ENCODE data around the gene ANKRD10.

ANKRD10 gene

DNA sequence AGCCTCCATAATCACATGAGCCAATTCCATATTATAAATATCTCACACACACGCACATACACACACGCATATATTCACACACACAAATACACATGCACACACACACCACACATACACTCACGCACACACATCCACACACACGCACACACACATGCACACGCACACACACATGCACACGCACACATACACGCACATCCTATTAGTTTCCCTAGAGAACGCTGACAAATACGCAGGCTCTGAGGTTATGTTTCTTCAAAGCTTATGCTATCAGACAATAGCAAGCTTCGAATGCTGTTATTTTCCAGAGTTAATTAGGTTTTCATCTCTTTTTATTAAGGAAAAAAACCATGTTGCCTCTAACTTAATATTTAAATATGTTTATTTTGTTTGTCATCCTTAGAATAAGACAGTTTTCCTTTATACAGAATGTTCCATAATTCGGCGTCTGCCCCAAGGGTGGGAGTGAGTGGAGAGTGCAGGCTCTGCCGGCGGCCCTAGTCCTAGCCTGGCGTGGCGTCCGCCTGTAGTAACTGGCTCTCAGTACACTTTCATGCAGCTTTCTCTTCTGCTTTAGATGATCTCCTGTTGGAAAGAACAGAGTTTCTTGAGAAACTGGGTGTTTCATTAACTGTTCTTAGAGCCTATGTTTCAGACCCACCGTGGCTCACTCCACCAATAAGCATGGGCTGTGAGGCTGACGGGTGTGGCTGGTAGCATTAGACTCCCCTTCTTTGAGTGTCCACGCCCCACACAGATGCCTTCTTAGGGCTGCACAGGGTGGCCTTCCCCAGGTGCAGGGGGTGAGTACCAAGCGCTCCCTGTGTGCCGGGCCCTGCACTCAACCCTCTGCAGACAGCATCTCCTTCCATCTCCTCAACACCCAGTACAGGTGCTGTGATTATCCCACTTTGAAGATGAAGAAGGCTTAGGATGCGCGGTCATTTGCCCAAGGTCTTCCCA, 30.4 kb upstream of the ANKRD10 start:
- no peak for DNase-seq

- DNase-seq, result peak in 1 of 2 experiments; percentile 42
These were observed 29.5 kb upstream of the ANKRD10 start for GRCh38 chr13:110944121-110944967.

DNA sequence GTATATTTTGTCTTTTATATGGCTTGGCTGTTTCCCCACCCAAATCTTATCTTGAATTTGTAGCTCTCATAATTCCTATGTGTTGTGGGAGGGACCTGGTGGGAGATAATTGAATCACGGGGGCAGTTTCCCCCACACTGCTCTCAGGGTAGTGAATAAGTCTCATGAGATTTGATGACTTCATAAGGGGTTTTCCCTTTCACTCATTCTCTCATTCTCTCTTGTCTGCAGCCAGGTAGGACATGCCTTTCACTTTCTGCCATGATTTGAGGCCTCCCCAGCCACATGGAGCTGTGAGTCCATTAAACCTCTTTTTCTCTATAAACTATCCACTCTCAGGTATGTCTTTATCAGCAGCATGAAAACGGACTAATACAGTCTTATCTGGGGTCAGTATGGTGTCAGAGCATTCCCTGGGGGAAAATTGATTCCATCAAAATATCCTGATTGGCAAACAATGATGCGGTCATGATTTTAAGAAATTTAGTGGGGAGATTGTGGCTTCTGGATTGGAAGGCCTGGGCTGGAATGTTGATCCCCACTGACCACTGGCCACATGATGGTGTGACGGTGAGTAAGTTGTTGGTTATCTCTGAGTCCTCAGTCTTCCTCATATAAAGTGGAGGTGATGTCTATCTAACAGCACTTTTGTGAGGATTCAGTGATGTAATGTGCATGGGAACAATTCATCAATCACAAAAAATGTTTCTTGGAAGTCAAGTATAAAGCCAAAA, 27.5 kb upstream of the ANKRD10 start:
- DNase-seq, result peak; percentile 47

DNA sequence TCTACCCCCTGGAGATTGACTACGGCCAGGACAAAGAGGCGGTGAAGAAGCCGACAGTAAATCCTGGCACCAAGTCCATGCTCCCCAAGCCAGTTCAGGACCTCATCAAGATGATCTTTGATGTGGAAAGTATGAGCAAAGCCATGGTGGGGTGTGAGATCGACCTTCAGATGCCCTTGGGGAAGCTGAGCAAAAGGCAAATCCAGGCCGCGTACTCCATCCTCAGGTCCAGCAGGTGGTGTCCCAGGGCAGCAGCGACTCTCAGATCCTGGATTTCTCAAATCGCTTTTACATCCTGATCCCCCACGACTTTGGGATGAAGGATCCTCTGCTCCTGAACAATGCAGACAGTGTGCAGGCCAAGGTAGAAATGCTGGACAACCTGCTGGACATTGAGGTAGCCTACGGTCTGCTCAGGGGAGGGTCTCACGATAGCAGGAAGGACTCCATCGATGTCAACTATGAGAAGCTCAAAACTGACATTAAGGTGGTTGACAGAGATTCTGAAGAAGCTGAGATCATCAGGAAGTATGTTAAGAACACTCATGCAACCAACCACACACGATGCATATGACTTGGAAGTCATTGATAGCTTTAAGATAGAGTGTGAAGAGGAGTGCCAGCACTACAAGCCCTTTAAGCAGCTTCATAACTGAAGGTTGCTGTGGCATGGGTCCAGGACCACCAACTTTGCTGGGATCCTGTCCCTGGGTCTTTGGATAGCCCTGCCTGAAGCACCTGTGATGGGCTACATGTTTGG, 24.0 kb upstream of the ANKRD10 start:
- DNase-seq, result no peak

GRCh38 chr13:110937511-110938285, 22.8 kb upstream of the ANKRD10 start:
- DNase-seq, result no peak

DNA sequence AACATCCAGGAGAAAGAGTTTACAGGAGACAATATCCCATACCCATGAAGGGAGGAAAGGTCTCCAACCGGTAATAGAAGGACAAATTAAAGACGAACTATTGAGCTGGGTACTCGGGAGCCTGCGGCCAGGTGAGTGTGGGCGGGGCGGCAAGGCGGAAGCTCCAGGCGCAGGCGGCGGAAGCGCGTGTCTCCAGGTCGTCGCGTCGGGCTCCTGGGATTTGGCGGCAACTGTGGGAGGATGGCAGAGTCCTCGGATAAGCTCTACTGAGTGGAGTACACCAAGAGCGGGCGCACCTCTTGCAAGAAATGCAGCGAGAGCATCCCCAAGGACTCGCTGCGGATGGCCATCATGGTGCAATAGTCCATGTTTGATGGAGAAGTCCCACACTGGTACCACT, 21.6 kb upstream of the ANKRD10 start:
- no peak for DNase-seq

- DNase-seq, result no peak
These were observed 17.7 kb upstream of the ANKRD10 start for GRCh38 chr13:110932588-110932987.

DNA sequence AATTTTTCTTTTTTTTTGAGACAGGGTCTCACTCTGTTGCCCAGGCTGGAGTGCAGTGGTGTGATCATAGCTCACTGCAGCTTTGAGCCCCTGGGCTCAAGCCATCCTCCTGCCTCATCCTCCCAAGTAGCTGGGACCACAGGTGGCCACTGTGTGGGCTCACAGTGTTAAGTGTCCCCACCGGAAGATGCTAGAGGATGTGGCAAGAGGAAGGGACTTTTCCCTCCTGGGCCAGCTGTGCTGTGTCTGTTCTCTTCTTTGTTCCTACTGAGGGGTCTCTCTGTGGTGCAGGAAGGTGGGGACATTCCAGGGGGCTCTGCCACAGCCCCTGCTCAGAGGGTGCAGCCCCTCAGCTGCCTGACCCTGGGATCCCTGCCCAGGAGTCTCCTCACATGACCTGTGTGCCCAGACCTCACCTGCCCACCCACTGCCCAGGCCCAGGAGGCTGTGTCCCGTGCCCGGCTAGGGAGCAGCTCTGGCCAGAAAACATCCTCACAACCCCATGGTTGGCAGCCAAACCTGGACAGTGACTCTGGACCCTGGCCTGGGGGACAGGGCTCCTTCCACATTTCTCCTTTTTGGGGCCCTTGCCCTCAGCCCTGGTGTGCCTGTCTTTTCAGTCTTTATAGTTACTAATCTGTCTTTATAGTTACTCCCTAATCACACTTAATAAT, 14.4 kb upstream of the ANKRD10 start:
- no peak for DNase-seq

DNA sequence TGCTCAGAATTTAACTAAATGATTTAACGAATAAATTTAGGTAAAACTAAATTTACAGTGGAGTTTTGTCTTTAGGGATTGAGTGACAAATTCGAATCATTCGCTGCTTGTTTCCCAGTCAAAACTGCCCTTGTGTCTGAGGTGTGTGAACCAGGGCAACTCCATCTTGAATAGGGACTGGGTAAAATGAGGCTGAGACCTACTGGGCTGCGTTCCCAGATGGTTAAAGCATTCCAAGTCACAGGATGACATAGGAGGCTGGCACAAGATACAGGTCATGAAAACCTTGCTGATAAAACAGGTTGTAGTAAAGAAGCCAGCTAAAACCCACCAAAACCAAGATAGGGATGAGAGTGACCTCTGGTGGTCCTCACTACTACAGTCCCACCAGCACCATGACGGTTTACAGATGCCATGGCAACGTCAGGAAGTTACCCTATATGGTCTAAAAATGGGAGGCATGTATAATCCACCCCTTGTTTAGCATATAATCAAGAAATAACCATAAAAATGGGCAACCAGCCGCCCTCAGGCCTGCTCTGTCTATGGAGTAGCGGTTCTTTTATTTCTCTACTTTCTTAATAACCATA, 10.2 kb upstream of the ANKRD10 start:
- DNase-seq, result no peak

GRCh38 chr13:110924639-110924934, 9.7 kb upstream of the ANKRD10 start:
- DNase-seq, result no peak

DNA sequence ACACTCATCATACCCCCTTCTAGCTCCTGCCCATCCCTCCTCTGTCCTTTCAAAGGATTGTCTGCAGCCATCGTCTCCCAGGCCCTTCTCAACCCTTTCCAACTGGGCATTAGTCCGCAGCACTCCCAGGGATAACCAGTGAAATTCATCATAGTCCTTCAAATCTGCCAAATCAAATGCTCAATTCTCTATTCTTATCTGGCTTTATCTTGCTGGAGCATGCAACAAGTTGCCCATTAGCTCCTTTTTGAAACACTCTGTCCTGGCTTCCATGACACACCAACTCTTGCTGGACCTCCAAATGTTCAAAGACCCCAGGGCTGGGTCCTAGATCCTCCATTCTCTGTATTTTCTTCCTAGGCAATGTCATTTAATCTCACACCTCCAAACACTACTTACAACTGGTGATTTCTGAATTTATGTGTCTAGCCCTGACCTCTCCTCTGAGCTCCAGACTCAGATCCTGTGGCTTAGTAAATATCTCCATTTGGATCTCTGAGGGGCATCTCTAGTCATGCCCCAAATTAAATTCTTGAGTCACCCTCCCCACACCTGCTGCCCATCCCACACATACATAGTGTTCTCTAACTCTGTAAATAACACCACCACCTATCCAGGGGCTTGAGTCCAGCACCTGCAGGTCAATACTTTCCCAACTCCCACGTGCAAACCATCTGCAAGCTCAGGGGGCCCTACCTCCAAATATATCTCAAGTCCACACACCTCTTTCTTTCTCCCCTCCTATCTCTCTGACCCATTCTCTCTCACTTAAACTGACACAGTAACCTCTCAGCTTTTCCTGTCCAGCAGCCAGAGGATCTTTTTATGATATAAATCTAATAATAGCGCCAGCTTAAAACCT, 9.1 kb upstream of the ANKRD10 start:
- no peak for DNase-seq

DNA sequence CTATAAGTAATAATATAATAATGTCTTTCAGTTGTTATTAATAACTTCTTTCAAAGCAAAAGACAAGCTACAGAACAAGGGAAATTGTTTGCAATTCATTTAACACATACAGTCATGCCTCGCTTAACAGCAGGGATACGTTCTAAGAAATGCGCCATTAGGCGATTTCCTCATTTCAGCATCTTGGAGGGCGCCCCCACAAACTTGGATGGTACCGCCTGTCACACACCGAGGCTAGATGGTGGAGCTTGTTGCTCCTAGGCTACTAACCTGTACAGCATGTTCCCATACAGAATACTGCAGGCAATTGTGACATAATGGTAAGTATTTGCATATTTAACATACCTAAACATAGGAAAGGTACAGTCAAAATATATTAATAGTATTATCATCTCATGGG, 8.2 kb upstream of the ANKRD10 start:
- no peak for DNase-seq

- no peak for DNase-seq
These were observed 7.6 kb upstream of the ANKRD10 start for GRCh38 chr13:110922506-110922905.

DNA sequence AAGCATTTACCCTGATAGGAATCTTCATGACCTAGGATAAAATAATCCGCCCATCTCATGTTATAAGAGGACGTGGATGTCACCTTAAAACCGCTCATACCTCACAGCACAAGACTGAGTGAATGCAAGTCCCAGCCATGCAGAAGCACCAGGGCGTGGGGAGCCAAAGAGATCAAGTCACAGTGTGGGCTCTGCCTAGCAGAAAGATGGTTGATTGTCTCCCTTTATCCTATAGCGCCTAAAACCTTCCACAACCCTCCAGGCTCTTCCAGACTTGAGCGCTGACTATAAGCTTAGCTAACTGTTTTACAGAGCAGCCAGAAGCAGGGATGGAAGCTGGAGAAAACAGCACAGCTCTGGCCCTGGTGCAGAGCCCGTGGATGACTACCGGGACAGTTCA, 6.8 kb upstream of the ANKRD10 start:
- no peak for DNase-seq

GRCh38 chr13:110921209-110921608, 6.3 kb upstream of the ANKRD10 start:
- no peak for DNase-seq

DNA sequence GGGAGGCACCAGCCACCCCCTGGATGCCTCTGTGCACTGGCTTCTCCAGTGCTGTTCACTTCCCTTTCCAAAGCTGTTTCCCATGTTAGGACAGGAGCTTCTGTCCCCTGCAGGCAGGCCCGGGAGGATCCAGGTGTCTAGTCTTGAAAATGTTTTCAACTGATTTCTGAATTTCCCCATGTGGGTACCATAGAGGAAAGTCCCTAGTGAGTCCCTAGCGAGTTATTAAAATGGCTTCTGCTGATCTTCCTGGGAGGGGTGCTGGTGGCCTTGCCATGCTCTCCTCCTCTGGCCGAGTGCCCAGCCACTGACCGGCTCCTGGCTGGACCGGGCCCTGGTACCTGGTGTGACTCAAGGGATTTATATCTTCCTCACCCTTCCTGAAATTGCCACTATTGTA, 5.2 kb upstream of the ANKRD10 start:
- no peak for DNase-seq

DNA sequence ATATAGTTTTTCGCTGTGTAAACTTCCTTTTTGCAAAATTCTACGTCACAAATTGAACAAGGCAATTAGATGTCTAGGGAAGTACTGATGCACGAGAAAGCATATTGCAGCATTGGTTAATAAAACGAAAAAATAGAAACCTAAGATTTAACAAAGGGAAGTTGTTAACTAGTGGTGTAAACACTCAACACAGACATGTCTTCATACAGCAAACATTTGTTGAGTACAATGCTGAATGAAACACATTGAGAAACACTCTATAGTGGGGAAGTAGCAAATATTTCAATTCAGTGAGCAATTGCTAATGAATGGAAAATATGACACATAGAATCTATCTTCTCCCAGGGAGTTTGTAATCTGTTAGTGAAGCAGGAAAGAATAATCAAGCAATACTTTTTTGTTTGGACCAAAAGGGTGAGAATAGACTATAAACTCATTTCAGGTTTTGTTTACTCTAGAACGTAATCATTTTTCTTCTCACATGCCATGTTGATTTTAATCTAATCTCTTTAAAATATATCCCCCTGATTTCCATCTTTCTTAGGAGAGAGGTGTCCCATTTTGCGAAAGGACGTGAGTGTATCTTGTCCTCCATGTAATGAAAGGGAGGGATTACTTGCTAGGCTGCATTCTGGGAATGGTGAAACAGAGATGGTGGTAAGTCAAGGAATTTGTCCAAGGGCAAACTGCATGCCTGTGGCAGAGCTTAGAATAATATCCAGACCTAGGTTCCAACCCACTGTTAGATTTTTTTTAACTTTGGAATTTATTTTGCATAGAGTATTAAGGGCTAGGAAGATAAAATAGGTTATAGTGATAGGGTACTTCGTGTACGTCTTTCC, 1.7 kb upstream of the ANKRD10 start:
- DNase-seq, result no peak

DNA sequence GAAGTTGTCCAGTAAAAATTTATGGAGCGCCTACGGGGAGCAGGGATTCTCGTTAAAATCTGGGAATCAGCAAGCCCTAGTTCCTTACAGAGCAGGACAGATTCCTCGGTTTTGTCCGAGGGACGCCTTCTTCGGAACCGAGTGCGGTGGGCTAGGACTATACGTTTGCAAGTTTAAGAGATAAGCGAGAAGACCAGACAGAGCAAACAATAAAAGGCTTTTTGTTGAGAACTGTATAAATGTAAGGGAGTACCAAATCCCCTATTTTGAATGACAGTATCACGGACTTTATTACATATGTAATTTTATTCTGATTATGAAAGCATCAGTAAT, 971 bp upstream of the ANKRD10 start:
- no peak for DNase-seq
